Measurements from ENCODE around the gene GADL1. TPM values are rescaled to one million over a fixed set of nuclear protein-coding genes. Genes with fewer than 3 reads are reported as not detected.

GADL1 gene
- total RNA-seq, 2 donors from 2014 or later: not detected

DNA sequence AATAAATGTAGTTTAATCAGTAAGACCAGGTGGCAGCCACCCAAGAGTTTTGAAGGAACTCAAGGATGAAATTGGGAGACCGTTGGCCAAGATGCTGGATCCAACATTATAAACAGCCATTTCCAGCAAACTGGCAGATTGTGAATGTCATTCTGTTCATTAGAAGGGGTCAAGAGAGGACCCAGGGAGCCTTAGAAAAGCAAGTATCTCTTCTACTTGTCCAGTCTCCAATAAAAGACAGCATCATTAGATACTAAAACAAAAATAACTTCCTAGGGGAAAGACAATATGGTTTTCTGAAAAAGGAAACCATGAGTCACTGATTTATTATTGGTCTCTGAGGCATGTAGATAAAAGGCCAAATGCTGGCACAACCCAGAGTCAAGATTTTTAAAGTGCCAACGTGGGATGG lies 67.9 kb downstream of the GADL1 start:
- ATAC-seq (no peak), DNase-seq (no peak)
- Mint-ChIP-seq H3K27ac (no peak overlapping the region), H3K27me3 (peaks cover 22% of the 10 kb centered on the region), H3K4me1 (no peaks in the 10 kb centered on the region), H3K36me3 (ENCODE audit: low read depth) (no peaks in the 10 kb centered on the region), H3K4me3 (no peak overlapping the region)
- peaks cover 3% of the 10 kb centered on the region for H3K9me3 ChIP-seq (ENCODE audit: control insufficient read depth, low read length, poor library complexity, severe bottlenecking)

DNA sequence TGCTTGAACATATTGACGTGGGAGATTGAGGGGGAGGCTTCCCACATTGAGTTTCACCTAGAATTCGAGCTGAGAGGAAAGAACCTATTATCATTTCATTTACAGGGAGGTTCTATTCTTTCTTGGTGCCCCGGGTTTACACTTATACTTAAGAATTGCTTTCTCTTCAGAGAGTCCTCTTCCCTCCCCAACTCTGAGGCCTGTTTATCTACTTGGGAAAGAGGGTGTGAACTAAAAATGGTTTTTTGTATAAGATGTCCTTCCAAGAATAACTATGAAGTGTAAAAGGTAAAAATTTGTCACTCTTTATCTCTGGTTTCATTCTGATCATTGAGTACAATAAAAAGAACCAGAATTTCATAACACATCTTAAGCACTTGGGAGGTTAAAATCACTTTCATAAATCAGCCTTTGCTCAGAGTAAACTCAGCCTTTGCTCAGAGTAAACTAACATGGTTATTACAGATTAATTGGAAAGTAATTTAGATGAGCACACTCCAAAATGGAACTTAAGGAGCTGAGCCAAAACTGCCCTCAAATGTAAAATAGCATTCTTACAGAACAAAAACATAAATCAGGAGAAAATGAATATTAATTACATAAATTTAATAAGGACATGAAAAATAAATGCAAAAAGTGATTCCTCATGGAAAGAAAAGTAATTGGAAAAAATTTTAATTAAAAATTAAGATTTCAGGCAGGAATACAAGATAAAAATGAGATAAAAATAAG lies 75.2 kb downstream of the GADL1 start:
- Mint-ChIP-seq H3K4me1 (no peaks in the 10 kb centered on the region), H3K4me3 (no peak overlapping the region), H3K36me3 (ENCODE audit: low read depth) (peaks cover 3% of the 10 kb centered on the region), H3K27me3 (peaks cover 23% of the 10 kb centered on the region), H3K27ac (no peak overlapping the region)
- ATAC-seq (no peak), DNase-seq (no peak)
- no peaks in the 10 kb centered on the region for H3K9me3 ChIP-seq (ENCODE audit: control insufficient read depth, low read length, poor library complexity, severe bottlenecking)

DNA sequence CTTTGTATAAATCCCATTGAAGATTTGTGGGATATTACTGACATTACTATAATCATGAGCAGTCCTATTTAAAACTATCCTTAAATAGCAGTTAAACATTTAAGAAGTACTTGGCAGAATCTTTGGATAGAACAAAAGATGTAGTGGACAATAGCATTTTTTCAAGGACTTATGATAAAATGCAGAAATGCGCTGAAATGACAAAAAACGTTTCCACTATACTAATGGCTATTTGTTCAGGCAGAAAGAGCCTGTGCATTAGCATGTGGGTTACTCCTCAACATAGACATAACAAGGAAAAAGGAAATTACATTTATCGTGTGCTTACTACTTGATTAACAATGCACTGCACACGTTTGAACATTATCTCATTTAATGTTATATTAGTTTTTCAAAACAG lies 80.7 kb downstream of the GADL1 start:
- H3K27me3 Mint-ChIP-seq: peaks cover 20% of the 10 kb centered on the region
- no peak for ATAC-seq
- peaks cover 3% of the 10 kb centered on the region for H3K36me3 Mint-ChIP-seq (ENCODE audit: low read depth)
- H3K4me1 Mint-ChIP-seq: no peaks in the 10 kb centered on the region
- H3K4me3 Mint-ChIP-seq: no peak overlapping the region
- H3K9me3 ChIP-seq (ENCODE audit: control insufficient read depth, low read length, poor library complexity, severe bottlenecking): no peaks in the 10 kb centered on the region
- H3K27ac Mint-ChIP-seq: no peak overlapping the region
- DNase-seq: no peak

DNA sequence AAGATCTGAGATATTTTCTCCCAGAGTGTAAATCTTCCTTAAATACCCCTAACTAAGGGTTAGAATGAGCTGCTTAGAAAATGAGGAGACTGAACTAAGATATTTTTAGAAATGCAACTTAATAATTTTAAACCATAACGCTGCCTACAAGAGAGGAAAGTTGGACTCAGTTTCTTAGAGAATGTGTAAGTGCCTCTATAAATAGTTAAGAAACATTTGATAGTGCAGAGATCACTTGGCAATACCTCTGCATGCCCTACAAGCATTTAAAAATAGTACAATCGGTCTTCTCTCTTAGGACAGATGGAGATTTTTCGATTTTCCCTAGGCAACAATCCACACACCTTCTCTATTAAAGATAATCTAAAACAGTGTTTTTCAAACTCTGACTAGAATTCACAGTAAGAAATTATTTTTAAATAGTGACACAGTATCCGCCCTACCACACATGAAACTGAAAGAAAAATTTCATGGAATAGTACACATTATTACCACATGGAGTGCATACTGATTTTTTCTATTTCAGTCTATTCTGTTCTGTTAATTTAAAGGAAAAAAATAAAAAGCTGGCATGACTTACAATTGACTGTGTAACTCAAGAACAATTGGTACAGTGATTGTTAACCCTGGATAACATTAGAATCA lies 83.2 kb downstream of the GADL1 start:
- Mint-ChIP-seq H3K27ac (no peak overlapping the region), H3K4me3 (no peak overlapping the region), H3K27me3 (peaks cover 24% of the 10 kb centered on the region), H3K4me1 (no peaks in the 10 kb centered on the region), H3K36me3 (ENCODE audit: low read depth) (no peaks in the 10 kb centered on the region)
- DNase-seq (no peak), ATAC-seq (no peak)
- H3K9me3 ChIP-seq (ENCODE audit: control insufficient read depth, low read length, poor library complexity, severe bottlenecking): no peaks in the 10 kb centered on the region

DNA sequence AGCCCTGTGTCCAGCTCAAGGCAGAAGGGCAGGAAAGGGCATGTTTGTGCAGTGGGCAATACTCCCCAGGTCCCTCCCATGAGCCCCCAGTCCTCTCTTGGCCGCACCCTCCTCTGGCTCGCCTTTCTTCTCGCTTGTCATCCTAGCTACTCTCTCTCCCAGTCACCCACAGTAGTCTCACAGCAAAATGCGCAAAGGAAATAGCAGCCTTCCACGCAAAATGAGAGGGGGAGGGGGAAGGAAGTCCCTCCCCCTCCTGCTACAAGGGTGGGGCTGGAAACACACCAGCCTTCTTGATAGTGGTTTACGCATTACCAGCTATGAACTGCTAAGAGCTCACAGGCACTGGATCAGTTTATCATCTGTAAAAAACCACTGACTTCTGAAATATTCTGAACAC lies 83.8 kb downstream of the GADL1 start:
- no peaks in the 10 kb centered on the region for H3K36me3 Mint-ChIP-seq (ENCODE audit: low read depth)
- H3K9me3 ChIP-seq (ENCODE audit: control insufficient read depth, low read length, poor library complexity, severe bottlenecking): no peaks in the 10 kb centered on the region
- no peak overlapping the region for H3K4me3 Mint-ChIP-seq
- DNase-seq: no peak
- H3K4me1 Mint-ChIP-seq: no peaks in the 10 kb centered on the region
- H3K27me3 Mint-ChIP-seq: peaks cover 19% of the 10 kb centered on the region
- ATAC-seq: no peak
- no peak overlapping the region for H3K27ac Mint-ChIP-seq

DNA sequence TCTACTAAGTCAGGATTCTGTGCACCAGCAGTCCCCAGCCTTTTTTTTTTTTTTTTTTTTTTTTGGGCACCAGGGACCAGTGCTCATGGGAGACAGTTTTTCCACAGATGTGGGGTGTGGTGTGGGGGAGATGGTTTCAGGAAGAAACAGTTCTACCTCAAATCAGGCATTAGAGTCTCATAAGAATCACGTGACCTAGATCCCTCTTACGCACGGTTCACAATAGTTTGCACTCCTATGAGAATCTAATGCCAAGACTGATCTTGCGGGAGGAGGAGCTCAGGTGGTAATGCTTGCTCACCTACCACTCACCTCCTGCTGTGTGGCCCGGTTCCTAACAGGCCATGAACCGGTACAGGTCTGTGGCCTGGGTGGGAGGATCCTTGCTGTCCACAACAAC lies 88.8 kb downstream of the GADL1 start:
- no peaks in the 10 kb centered on the region for H3K4me1 Mint-ChIP-seq
- H3K27ac Mint-ChIP-seq: no peak overlapping the region
- no peaks in the 10 kb centered on the region for H3K36me3 Mint-ChIP-seq (ENCODE audit: low read depth)
- no peaks in the 10 kb centered on the region for H3K9me3 ChIP-seq (ENCODE audit: control insufficient read depth, low read length, poor library complexity, severe bottlenecking)
- H3K4me3 Mint-ChIP-seq: no peak overlapping the region
- ATAC-seq: no peak
- peaks cover 23% of the 10 kb centered on the region for H3K27me3 Mint-ChIP-seq
- no peak for DNase-seq

DNA sequence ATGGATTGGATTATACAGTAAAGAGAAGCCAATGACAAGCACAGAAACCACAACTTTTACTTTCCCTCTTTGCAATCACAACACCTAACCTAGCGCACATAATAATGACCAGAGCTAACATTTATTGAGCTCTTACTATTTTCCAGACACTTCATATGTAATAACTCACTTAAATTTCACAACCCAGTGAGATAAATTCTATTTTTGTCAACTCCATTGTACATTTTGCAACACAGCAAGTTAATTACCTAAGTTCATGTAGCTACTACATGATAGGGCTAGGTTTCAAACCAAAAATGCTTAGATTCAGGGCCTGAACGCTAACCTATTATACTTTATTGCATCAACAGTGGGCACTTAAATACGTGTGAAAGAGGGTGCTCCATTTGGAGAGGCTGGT lies 89.5 kb downstream of the GADL1 start:
- H3K9me3 ChIP-seq (ENCODE audit: control insufficient read depth, low read length, poor library complexity, severe bottlenecking): no peaks in the 10 kb centered on the region
- no peaks in the 10 kb centered on the region for H3K4me1 Mint-ChIP-seq
- no peak overlapping the region for H3K27ac Mint-ChIP-seq
- H3K36me3 Mint-ChIP-seq (ENCODE audit: low read depth): no peaks in the 10 kb centered on the region
- DNase-seq (no peak), ATAC-seq (no peak)
- H3K27me3 Mint-ChIP-seq: peaks cover 19% of the 10 kb centered on the region
- no peak overlapping the region for H3K4me3 Mint-ChIP-seq

DNA sequence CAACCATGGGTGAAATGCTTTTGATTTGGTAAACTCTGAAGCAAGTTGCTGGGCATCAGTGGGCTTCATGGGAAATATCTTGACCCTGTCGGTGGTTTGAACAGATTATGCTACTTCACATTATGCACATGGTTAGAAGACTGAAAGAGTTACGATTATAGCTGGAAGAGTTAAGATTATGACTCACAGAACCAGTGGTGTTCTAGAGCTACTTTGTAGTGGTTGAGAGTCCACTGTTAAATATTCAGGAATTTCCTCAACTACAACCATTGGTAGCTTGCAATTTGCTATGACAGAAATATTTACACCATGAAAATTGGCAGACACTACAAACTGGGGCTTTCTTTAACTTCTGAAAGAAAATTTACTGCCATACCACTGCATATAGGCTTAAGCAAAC lies 99.3 kb downstream of the GADL1 start:
- no peak overlapping the region for H3K4me3 Mint-ChIP-seq
- H3K36me3 Mint-ChIP-seq (ENCODE audit: low read depth): no peaks in the 10 kb centered on the region
- no peaks in the 10 kb centered on the region for H3K4me1 Mint-ChIP-seq
- H3K9me3 ChIP-seq (ENCODE audit: control insufficient read depth, low read length, poor library complexity, severe bottlenecking): no peaks in the 10 kb centered on the region
- H3K27me3 Mint-ChIP-seq: peaks cover 7% of the 10 kb centered on the region
- no peak for ATAC-seq
- H3K27ac Mint-ChIP-seq: no peak overlapping the region
- DNase-seq: no peak

DNA sequence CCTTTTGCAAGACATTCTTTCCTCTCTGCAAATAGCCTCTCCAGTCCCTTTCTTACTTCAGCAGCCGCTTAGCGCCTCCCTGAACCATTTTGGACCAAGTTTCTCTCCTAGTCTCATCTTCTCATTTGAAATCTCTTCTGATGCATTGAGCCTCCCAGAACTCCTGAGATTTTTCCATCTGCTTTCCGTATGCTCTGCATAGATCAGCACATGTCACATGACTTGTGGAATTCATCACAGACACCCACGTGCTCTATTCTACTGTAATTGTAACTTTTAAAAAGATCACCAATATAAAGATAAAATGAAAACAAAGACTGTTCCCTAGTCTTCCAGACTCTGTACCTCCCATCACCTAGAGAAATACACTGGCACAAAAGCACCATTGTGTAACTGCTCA lies 100.7 kb downstream of the GADL1 start:
- H3K27ac Mint-ChIP-seq: no peak overlapping the region
- ATAC-seq (no peak), DNase-seq (no peak)
- H3K4me1 Mint-ChIP-seq: no peaks in the 10 kb centered on the region
- H3K27me3 Mint-ChIP-seq: peaks cover 10% of the 10 kb centered on the region
- no peaks in the 10 kb centered on the region for H3K9me3 ChIP-seq (ENCODE audit: control insufficient read depth, low read length, poor library complexity, severe bottlenecking)
- H3K36me3 Mint-ChIP-seq (ENCODE audit: low read depth): no peaks in the 10 kb centered on the region
- H3K4me3 Mint-ChIP-seq: no peak overlapping the region

DNA sequence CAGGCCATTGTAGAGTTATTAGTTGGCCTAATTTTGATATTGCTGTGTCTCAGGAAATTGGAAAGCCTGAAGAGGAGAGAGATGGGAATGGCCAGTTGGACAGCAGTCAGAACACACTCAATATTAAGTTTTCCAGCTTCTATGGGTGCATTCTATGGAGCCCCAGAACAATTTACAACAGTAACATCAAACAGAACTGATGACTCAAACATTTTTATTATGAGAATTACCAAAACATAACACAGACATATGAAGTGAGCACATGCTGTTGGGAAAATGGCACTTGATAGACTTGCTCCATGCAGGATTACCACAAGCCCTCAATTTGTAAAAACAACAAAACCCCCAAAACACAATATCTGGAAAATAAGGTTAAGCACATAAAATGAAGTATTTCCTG lies 104.3 kb downstream of the GADL1 start:
- no peaks in the 10 kb centered on the region for H3K9me3 ChIP-seq (ENCODE audit: control insufficient read depth, low read length, poor library complexity, severe bottlenecking)
- Mint-ChIP-seq H3K36me3 (ENCODE audit: low read depth) (no peaks in the 10 kb centered on the region), H3K4me1 (no peaks in the 10 kb centered on the region), H3K27me3 (peaks cover 24% of the 10 kb centered on the region), H3K4me3 (no peak overlapping the region), H3K27ac (no peak overlapping the region)
- no peak for DNase-seq
- ATAC-seq: no peak

DNA sequence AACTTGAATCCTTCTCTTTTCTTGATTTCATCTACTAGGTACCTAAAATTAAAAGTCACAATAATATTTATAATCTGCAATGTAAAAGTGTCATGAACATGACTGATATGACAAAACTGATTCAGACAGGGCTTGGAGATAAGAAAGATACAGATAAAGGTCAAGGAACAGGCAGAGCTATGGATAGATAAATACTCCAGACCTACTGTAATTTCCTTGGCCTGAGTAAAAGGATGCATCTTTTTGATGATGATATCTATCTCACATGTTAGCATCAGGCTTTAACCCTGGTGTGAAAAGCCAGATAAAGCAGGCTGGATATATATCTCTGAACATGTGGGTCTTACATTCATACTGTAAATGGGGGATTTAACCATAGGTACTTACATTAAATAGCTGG lies 108.1 kb downstream of the GADL1 start:
- no peak overlapping the region for H3K4me3 Mint-ChIP-seq

DNA sequence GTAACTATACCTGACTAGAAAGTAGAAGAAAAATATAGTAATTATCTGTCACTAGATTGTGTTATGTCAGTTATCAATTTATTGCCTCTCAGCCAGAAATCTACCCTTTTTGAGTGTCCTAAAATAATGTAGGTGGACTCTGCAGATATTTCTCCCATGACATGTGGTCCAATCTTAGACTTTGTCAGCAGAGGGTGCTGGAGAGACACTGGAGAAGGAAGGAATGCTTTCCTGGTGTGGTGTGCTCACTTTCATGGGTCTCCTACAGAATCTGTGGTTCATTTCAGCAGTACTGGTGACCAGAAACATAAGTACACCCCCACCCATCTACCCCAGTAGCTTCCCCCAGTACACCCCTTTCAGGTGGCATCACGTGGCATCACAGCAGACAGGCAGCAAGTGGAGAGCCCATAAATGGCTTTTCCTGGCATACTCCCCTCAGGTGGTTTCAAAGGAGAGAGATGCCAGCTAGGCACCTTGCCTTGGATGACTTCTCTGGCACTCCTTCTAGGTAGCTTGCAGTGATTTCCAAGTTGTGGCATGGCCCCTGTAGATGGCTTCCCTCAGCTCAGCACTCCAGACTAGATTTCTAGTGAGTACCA lies 114.7 kb downstream of the GADL1 start:
- ATAC-seq (no peak), DNase-seq (no peak)
- peaks cover 62% of the 10 kb centered on the region for H3K27me3 Mint-ChIP-seq
- H3K4me3 Mint-ChIP-seq: no peak overlapping the region
- H3K27ac Mint-ChIP-seq: no peak overlapping the region
- peaks cover under 1% of the 10 kb centered on the region for H3K36me3 Mint-ChIP-seq (ENCODE audit: low read depth)
- no peaks in the 10 kb centered on the region for H3K9me3 ChIP-seq (ENCODE audit: control insufficient read depth, low read length, poor library complexity, severe bottlenecking)
- H3K4me1 Mint-ChIP-seq: peaks cover 3% of the 10 kb centered on the region

More for the DNA sequence above, 108.1 kb downstream of the GADL1 start:
- DNase-seq (no peak), ATAC-seq (no peak)
- H3K9me3 ChIP-seq (ENCODE audit: control insufficient read depth, low read length, poor library complexity, severe bottlenecking): no peaks in the 10 kb centered on the region
- Mint-ChIP-seq H3K36me3 (ENCODE audit: low read depth) (no peaks in the 10 kb centered on the region), H3K27ac (no peak overlapping the region), H3K27me3 (peaks cover 43% of the 10 kb centered on the region), H3K4me1 (peaks cover 3% of the 10 kb centered on the region)

DNA sequence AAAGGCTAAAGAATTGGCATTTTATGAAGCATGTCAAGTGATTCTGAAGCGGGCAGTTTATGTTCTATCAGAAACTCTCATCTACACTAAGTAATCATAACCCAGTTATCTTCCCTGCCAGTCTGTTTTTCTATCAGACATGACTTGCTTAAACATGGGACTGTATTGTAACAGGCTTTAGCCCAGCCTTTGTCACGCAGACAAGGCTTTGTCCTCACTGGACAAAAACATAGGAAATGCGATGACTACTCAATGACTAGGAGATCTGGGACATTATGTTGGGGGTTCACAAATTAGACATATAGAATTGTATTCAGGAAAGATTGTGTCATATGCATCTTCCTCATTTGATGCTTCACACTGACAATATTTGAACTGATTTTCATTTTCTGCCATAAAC lies 115.5 kb downstream of the GADL1 start:
- Mint-ChIP-seq H3K27ac (no peak overlapping the region), H3K4me3 (no peak overlapping the region), H3K4me1 (peaks cover 3% of the 10 kb centered on the region), H3K36me3 (ENCODE audit: low read depth) (peaks cover 2% of the 10 kb centered on the region), H3K27me3 (peaks cover 54% of the 10 kb centered on the region)
- DNase-seq (no peak), ATAC-seq (no peak)
- H3K9me3 ChIP-seq (ENCODE audit: control insufficient read depth, low read length, poor library complexity, severe bottlenecking): no peaks in the 10 kb centered on the region
